Progenitor cell of endocrine pancreas (in vitro differentiated cells): ENCODE data around the gene MAD1L1. TPM values are rescaled to one million over a fixed set of nuclear protein-coding genes. Genes with fewer than 3 reads are reported as not detected.

Source experiments
- DNase-seq: peaks from one replicate; pipeline ENCODE4 v3.0.0; 2021; ENCODE audit warnings: low spot score; ENCODE audit not compliant: unreplicated experiment
- H3K27ac Mint-ChIP-seq: 2 replicates; pipeline ENCODE4 v1.8.0; 2021; ENCODE audit warnings: mild to moderate bottlenecking, moderate library complexity, mixed read lengths
- H3K27me3 Mint-ChIP-seq: 2 replicates; pipeline ENCODE4 v1.8.0; 2021; ENCODE audit warnings: mixed read lengths
- H3K36me3 Mint-ChIP-seq: 2 replicates; pipeline ENCODE4 v1.8.0; 2022; ENCODE audit warnings: mixed read lengths; ENCODE audit not compliant: insufficient read depth
- H3K4me1 Mint-ChIP-seq: 2 replicates; pipeline ENCODE4 v1.8.0; 2021; ENCODE audit warnings: low read depth, mixed read lengths
- H3K4me3 Mint-ChIP-seq: 2 replicates; pipeline ENCODE4 v1.8.0; 2021; ENCODE audit warnings: low read depth, mild to moderate bottlenecking, moderate library complexity, mixed read lengths
- H3K9me3 Mint-ChIP-seq: 2 replicates; pipeline ENCODE4 v1.8.0; 2021; ENCODE audit warnings: low read depth, mixed read lengths
- CTCF ChIP-seq: fragments of 200-600 bp; sonication (generic); IDR thresholded peaks from one replicate; pipeline ENCODE4 v1.5.0; 2021; ENCODE audit warnings: antibody characterized with exemption, mild to moderate bottlenecking; ENCODE audit not compliant: unreplicated experiment
- total RNA-seq: library from RNA; stranded (reverse); gene quantifications from 2 replicates; pipeline ENCODE4 v1.2.1, GENCODE V29; 2021

Gene MAD1L1
- total RNA-seq, 1 donor from 2014 or later = 49.8 TPM

GRCh38 chr7:1961701-1962276 is 271.0 kb downstream of the MAD1L1 start:
- no peak for DNase-seq
- no peak for TF ChIP-seq CTCF
- no peak overlapping the region for H3K27ac Mint-ChIP-seq
- no peaks in the 10 kb centered on the region for H3K4me1 Mint-ChIP-seq
- no peak overlapping the region for H3K4me3 Mint-ChIP-seq
- peaks cover 18% of the 10 kb centered on the region for H3K36me3 Mint-ChIP-seq
- H3K27me3 Mint-ChIP-seq = no peaks in the 10 kb centered on the region
- no peaks in the 10 kb centered on the region for H3K9me3 Mint-ChIP-seq

- Mint-ChIP-seq H3K36me3 (peaks cover 17% of the 10 kb centered on the region), H3K4me1 (peaks cover 2% of the 10 kb centered on the region), H3K4me3 (no peak overlapping the region), H3K27me3 (no peaks in the 10 kb centered on the region), H3K27ac (no peak overlapping the region), H3K9me3 (no peaks in the 10 kb centered on the region)
- no peak for DNase-seq
- no peak for TF ChIP-seq CTCF
These were observed 273.4 kb downstream of the MAD1L1 start for GRCh38 chr7:1959305-1959704.

GRCh38 chr7:1957471-1958225 is 275.1 kb downstream of the MAD1L1 start:
- H3K27me3 Mint-ChIP-seq = no peaks in the 10 kb centered on the region

GRCh38 chr7:1956611-1957470 is 275.9 kb downstream of the MAD1L1 start:
- Mint-ChIP-seq H3K36me3 (peaks cover 9% of the 10 kb centered on the region), H3K27ac (peak overlapping the region; percentile 52), H3K9me3 (no peaks in the 10 kb centered on the region), H3K4me3 (no peak overlapping the region), H3K4me1 (peaks cover 2% of the 10 kb centered on the region), H3K27me3 (no peaks in the 10 kb centered on the region)
- DNase-seq = no peak
- TF ChIP-seq CTCF = no peak

More at GRCh38 chr7:1957471-1958225, 275.1 kb downstream of the MAD1L1 start:
- no peak overlapping the region for H3K4me3 Mint-ChIP-seq
- H3K4me1 Mint-ChIP-seq = peaks cover 2% of the 10 kb centered on the region
- H3K9me3 Mint-ChIP-seq = no peaks in the 10 kb centered on the region
- DNase-seq = no peak
- H3K27ac Mint-ChIP-seq = no peak overlapping the region
- H3K36me3 Mint-ChIP-seq = peaks cover 13% of the 10 kb centered on the region
- TF ChIP-seq CTCF = no peak

GRCh38 chr7:1956141-1956540 is 276.6 kb downstream of the MAD1L1 start:
- Mint-ChIP-seq H3K9me3 (no peaks in the 10 kb centered on the region), H3K36me3 (peaks cover 4% of the 10 kb centered on the region), H3K27ac (no peak overlapping the region), H3K4me1 (peaks cover 2% of the 10 kb centered on the region), H3K27me3 (no peaks in the 10 kb centered on the region), H3K4me3 (no peak overlapping the region)
- no peak for TF ChIP-seq CTCF
- DNase-seq = no peak
